Loucy (cell line): ENCODE data around the gene SHISA6.

Experiments
- H2AFZ ChIP-seq: fragments of 200-600 bp; sonication (generic); 2 replicates; pipeline ENCODE4 v1.6.0; 2016; ENCODE audit warnings: antibody characterized with exemption, mild to moderate bottlenecking, low read length, moderate library complexity
- H3F3A ChIP-seq: fragments of 200-600 bp; 2 replicates; pipeline ENCODE4 v1.6.0; 2016; ENCODE audit warnings: antibody characterized with exemption, low read depth, mild to moderate bottlenecking
- H3K27me3 ChIP-seq: fragments of 200-600 bp; sonication (generic); 2 replicates; pipeline ENCODE4 v1.6.1; 2014; ENCODE audit warnings: low read length, mild to moderate bottlenecking; ENCODE audit not compliant: insufficient read depth, poor library complexity, severe bottlenecking
- H3K36me3 ChIP-seq: fragments of 200-600 bp; sonication (generic); 2 replicates; pipeline ENCODE4 v1.6.1; 2016; ENCODE audit warnings: low read length; ENCODE audit not compliant: insufficient read depth
- H3K4me1 ChIP-seq: fragments of 200-600 bp; sonication (generic); 2 replicates; pipeline ENCODE4 v1.5.1; 2014; ENCODE audit warnings: low read length, mild to moderate bottlenecking; ENCODE audit not compliant: insufficient read depth, poor library complexity, severe bottlenecking
- H3K4me2 ChIP-seq: fragments of 200-600 bp; sonication (generic); 2 replicates; pipeline ENCODE4 v1.6.0; 2014; ENCODE audit warnings: antibody characterized with exemption, low read length, low read depth, mild to moderate bottlenecking; ENCODE audit not compliant: poor library complexity, severe bottlenecking
- H3K4me3 ChIP-seq: fragments of 200-600 bp; sonication (generic); 2 replicates; pipeline ENCODE4 v1.5.1; 2014; ENCODE audit warnings: low read length, mild to moderate bottlenecking, mixed read lengths; ENCODE audit not compliant: poor library complexity, severe bottlenecking
- H3K79me2 ChIP-seq: fragments of 200-600 bp; sonication (generic); 2 replicates; pipeline ENCODE4 v1.6.1; 2014; ENCODE audit warnings: low read length; ENCODE audit not compliant: insufficient read depth
- H3K9ac ChIP-seq: fragments of 200-600 bp; sonication (generic); 2 replicates; pipeline ENCODE4 v1.6.0; 2014; ENCODE audit warnings: mild to moderate bottlenecking, low read depth, low read length, moderate library complexity; ENCODE audit not compliant: poor library complexity, severe bottlenecking
- H3K9me2 ChIP-seq: fragments of 200-600 bp; sonication (generic); replicated peaks from 2 replicates; pipeline ENCODE4 v1.6.1; 2016; ENCODE audit warnings: low read depth, low read length, mixed read lengths
- H3K9me3 ChIP-seq: fragments of 200-600 bp; sonication (generic); 2 replicates; pipeline ENCODE4 v1.6.1; 2014; ENCODE audit warnings: mild to moderate bottlenecking, antibody characterized with exemption, low read length, low read depth; ENCODE audit not compliant: insufficient read depth
- H4K20me1 ChIP-seq: fragments of 200-600 bp; sonication (generic); 2 replicates; pipeline ENCODE4 v1.6.0; 2014; ENCODE audit warnings: antibody characterized with exemption, low read length, mild to moderate bottlenecking; ENCODE audit not compliant: insufficient read depth, poor library complexity, severe bottlenecking
- EZH2phosphoT487 ChIP-seq: fragments of 200-600 bp; IDR thresholded peaks from 2 replicates; pipeline ENCODE4 v1.6.1; 2018; ENCODE audit warnings: antibody characterized with exemption, mild to moderate bottlenecking, moderate library complexity, borderline replicate concordance
- TF ChIP-seq, protein P1 (sequence below): fragments of 200-600 bp; sonication (generic); conservative IDR thresholded peaks from 2 replicates; pipeline ENCODE4 v1.5.1; 2014; ENCODE audit warnings: mild to moderate bottlenecking, antibody characterized with exemption, low read length

Gene SHISA6

DNA sequence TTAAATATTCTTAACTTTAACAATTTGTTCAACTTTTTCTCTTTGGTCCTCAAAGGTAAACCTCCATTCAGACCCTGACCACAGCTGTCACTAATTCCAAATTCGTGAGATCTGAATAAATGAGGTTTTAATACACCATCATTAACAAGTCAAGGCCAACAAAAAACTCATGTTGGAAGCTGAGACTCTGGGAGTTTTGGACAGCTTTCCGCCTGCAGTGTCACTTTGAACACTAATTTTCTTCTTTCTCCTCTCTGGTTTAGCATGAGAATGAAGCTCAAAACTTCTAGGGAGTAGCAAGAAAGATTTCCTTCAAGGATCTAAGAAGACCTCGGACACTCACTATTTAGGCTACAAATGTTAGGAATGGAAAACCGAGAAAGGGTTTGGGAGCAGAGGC lies 324.6 kb downstream of the SHISA6 start:
- Histone ChIP-seq H3K4me1 (no peaks in the 10 kb centered on the region), H3K9me3 (no peaks in the 10 kb centered on the region), H3K9ac (no peak overlapping the region), H3F3A (no peaks in the 10 kb centered on the region), H3K4me3 (no peak overlapping the region), H4K20me1 (no peaks in the 10 kb centered on the region), H3K36me3 (no peaks in the 10 kb centered on the region), H3K4me2 (no peak overlapping the region), H3K27me3 (no peaks in the 10 kb centered on the region), H3K79me2 (no peaks in the 10 kb centered on the region), H3K9me2 (no peaks in the 10 kb centered on the region), H2AFZ (no peak overlapping the region)
- no peak for TF ChIP-seq EZH2phosphoT487

DNA sequence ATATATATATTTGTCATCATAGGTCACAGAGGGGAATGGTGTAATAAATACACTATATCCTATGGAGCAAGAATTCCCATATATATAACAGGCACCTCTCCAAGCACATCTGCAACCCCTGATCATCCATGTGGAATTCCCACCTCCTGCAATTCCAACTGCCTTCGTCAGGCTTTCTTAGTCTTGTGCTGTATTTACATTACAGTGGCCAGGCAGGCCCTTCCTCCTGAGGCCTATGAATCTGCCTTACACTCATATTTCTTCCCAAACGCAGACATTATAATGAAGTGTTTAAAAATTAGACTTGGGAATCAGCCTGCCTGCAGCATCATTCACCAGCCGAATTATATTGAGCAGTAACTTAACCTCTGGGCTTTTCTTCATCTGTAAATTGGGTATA lies 338.0 kb downstream of the SHISA6 start:
- Histone ChIP-seq H3K9ac (no peak overlapping the region), H3K9me2 (no peaks in the 10 kb centered on the region), H3K4me3 (no peak overlapping the region), H3K4me1 (no peaks in the 10 kb centered on the region), H3K36me3 (no peaks in the 10 kb centered on the region), H3F3A (no peaks in the 10 kb centered on the region), H3K9me3 (peaks cover 3% of the 10 kb centered on the region; the same call in 1 of the 2 replicates), H3K4me2 (no peak overlapping the region), H4K20me1 (no peaks in the 10 kb centered on the region), H2AFZ (no peak overlapping the region), H3K79me2 (no peaks in the 10 kb centered on the region), H3K27me3 (no peaks in the 10 kb centered on the region)
- TF ChIP-seq EZH2phosphoT487 = no peak
- TF ChIP-seq, protein P1, sequence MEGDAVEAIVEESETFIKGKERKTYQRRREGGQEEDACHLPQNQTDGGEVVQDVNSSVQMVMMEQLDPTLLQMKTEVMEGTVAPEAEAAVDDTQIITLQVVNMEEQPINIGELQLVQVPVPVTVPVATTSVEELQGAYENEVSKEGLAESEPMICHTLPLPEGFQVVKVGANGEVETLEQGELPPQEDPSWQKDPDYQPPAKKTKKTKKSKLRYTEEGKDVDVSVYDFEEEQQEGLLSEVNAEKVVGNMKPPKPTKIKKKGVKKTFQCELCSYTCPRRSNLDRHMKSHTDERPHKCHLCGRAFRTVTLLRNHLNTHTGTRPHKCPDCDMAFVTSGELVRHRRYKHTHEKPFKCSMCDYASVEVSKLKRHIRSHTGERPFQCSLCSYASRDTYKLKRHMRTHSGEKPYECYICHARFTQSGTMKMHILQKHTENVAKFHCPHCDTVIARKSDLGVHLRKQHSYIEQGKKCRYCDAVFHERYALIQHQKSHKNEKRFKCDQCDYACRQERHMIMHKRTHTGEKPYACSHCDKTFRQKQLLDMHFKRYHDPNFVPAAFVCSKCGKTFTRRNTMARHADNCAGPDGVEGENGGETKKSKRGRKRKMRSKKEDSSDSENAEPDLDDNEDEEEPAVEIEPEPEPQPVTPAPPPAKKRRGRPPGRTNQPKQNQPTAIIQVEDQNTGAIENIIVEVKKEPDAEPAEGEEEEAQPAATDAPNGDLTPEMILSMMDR = no peak

DNA sequence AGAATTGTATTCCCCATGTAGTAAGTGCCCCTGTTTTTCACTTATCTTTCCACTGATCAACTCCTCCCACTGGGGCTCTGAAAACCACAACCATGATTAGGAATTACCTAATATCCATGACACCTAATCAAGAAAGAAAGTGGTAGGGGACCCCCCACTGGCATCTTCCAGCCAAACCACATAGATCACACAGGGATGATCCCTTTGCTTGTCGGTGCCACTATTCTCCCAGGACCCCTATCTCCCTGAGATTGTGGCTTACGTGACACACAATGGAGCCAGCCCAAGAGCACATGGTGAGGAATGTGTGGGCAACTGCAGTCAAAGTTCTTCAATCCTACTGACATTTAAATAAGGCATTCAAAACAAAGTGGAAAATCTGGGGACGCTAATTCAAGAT lies 339.7 kb downstream of the SHISA6 start:
- peaks cover 3% of the 10 kb centered on the region; the same call in 1 of the 2 replicates for H3K9me3 ChIP-seq
- H3K4me1 ChIP-seq = no peaks in the 10 kb centered on the region
- no peaks in the 10 kb centered on the region for H3K9me2 ChIP-seq
- H3F3A ChIP-seq = no peaks in the 10 kb centered on the region
- no peaks in the 10 kb centered on the region for H3K79me2 ChIP-seq
- H3K9ac ChIP-seq = no peak overlapping the region
- TF ChIP-seq EZH2phosphoT487 = no peak
- TF ChIP-seq, protein P1 = no peak
- H2AFZ ChIP-seq = no peak overlapping the region
- no peaks in the 10 kb centered on the region for H3K36me3 ChIP-seq
- no peak overlapping the region for H3K4me2 ChIP-seq
- no peaks in the 10 kb centered on the region for H3K27me3 ChIP-seq
- H4K20me1 ChIP-seq = no peaks in the 10 kb centered on the region
- no peak overlapping the region for H3K4me3 ChIP-seq

DNA sequence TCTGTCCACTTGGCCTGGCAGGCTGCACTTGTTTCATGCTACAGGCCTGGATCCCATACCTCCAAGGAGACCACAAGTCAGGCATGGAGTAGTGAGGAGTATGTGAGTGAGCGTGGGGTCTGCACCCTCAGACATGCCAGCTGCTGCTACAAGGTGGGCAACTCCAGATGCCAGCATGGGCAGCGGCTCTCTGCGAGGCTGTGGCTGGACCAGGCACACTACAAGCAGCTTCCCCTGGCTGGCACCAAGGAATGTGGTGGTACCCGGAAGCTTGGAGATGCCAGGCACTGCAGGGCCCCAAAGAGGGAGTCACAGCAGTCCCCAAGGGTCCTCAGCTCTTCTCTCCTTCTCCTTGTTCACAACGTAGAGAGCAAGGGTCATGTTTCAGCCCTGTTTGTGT lies 341.2 kb downstream of the SHISA6 start:
- Histone ChIP-seq H3K4me1 (no peaks in the 10 kb centered on the region), H2AFZ (no peak overlapping the region), H3K27me3 (no peaks in the 10 kb centered on the region), H3K4me3 (no peak overlapping the region), H3K4me2 (no peak overlapping the region), H3K36me3 (no peaks in the 10 kb centered on the region), H3K9me3 (peaks cover 3% of the 10 kb centered on the region; the same call in 1 of the 2 replicates), H3K79me2 (no peaks in the 10 kb centered on the region), H4K20me1 (no peaks in the 10 kb centered on the region), H3F3A (no peaks in the 10 kb centered on the region), H3K9ac (no peak overlapping the region), H3K9me2 (no peaks in the 10 kb centered on the region)
- TF ChIP-seq EZH2phosphoT487 = no peak
- TF ChIP-seq, protein P1 = no peak
